Panc1 (cell line): ENCODE measurements around the gene ENPEP. TPM values are rescaled to one million over a fixed set of nuclear protein-coding genes. Genes with fewer than 3 reads are reported as not detected.

Source experiments
- ATAC-seq: fragments of 200-7000 bp; cut with Tn5 transposase; 2 replicates; pipeline ENCODE4 v1.9.1; 2020; ENCODE audit warnings: mild to moderate bottlenecking, moderate library complexity
- BruUV-seq: library from RNA; stranded (reverse); fragments of 400-500 nt; replicated peaks from 2 replicates; lab custom pipeline; 2021; lab: Mats Ljungman, UMichigan
- CTCF ChIA-PET: fragments of 300-600 bp; sonication (Branson Sonifier 250); formaldehyde crosslinking; loops from one replicate; lab custom pipeline; 2022; ENCODE audit warnings: antibody characterized with exemption; lab: Charles Lee
- POLR2A ChIA-PET: fragments of 300-600 bp; sonication (Branson Sonifier 250); formaldehyde crosslinking; loops from one replicate; lab custom pipeline; 2022; ENCODE audit warnings: antibody characterized with exemption; lab: Charles Lee
- DNase-seq: peaks from one replicate; pipeline ENCODE4 v3.0.0-alpha.2; 2010; ENCODE audit warnings: low read depth, low spot score
- H3K27ac ChIP-seq: 2 replicates; pipeline ENCODE4 v1.5.1; 2011; ENCODE audit warnings: mild to moderate bottlenecking, low read length, inconsistent platforms
- H3K27me3 ChIP-seq: fragments of 200-500 bp; sonication (Bioruptor generic); 2 replicates; pipeline ENCODE4 v1.6.0; 2014; ENCODE audit warnings: low read length, inconsistent platforms; ENCODE audit not compliant: control insufficient read depth, insufficient read depth
- H3K36me3 ChIP-seq: fragments of 200-500 bp; sonication (Bioruptor generic); 2 replicates; pipeline ENCODE4 v1.5.1; 2014; ENCODE audit warnings: inconsistent platforms, mild to moderate bottlenecking, low read length, moderate library complexity; ENCODE audit not compliant: control insufficient read depth, insufficient read depth
- H3K4me1 ChIP-seq: 2 replicates; pipeline ENCODE4 v1.5.1; 2011; ENCODE audit warnings: inconsistent platforms, mild to moderate bottlenecking, low read length, moderate library complexity; ENCODE audit not compliant: control insufficient read depth, insufficient read depth
- H3K4me3 ChIP-seq, 2 experiments: 2 replicates each; pipeline ENCODE4 v1.5.1; 2011 to 2012; ENCODE audit warnings: low read depth in 2 of 2, low read length in 2 of 2, mild to moderate bottlenecking in 2 of 2, inconsistent platforms in 1 of 2, moderate library complexity in 1 of 2
- H3K9me3 ChIP-seq: fragments of 200-500 bp; sonication (Bioruptor generic); 2 replicates; pipeline ENCODE4 v1.5.1; 2014; ENCODE audit warnings: low read depth, mild to moderate bottlenecking, inconsistent platforms, low read length, moderate library complexity; ENCODE audit not compliant: control insufficient read depth, insufficient read depth
- POLR2AphosphoS5 ChIP-seq: IDR thresholded peaks from 2 replicates; pipeline ENCODE4 v1.6.1; 2012; ENCODE audit warnings: mild to moderate bottlenecking, low read depth, low read length, moderate library complexity
- SIN3A ChIP-seq: IDR thresholded peaks from 2 replicates; pipeline ENCODE4 v1.6.1; 2012; ENCODE audit warnings: low read depth, mild to moderate bottlenecking, low read length, moderate library complexity, borderline replicate concordance; ENCODE audit not compliant: insufficient read depth
- TCF7L2 ChIP-seq: IDR thresholded peaks from 2 replicates; pipeline ENCODE4 v1.6.1; 2011; ENCODE audit warnings: mild to moderate bottlenecking, low read depth, low read length, inconsistent platforms
- in situ Hi-C: cut with HindIII; loops from 2 replicates; pipeline ENCODE4 v1.10.0; 2016; ENCODE audit warnings: low sequenced_read_pairs, low pct_unique_long_range_greater_than_20kb
- intact Hi-C: fragments of 100-400 bp; cut with micrococcal nuclease; formaldehyde crosslinking; loops from one replicate; pipeline ENCODE4 v1.10.0; 2022; ENCODE audit not compliant: unreplicated experiment
- total RNA-seq: library from RNA; stranded (reverse); gene quantifications from one replicate; pipeline ENCODE4 v1.2.1, GENCODE V29; 2021; ENCODE audit not compliant: unreplicated experiment
- TF ChIP-seq, protein P1 (sequence below), 2 experiments: IDR thresholded peaks; 2 replicates each; pipeline ENCODE4 v1.6.1; 2011 to 2012; ENCODE audit warnings: low read depth in 2 of 2, control low read depth in 1 of 2, low read length in 1 of 2, mild to moderate bottlenecking in 1 of 2, moderate library complexity in 1 of 2; ENCODE audit not compliant: insufficient read depth in 1 of 2
- TF ChIP-seq, protein P2 (sequence below): fragments of 450-650 bp; IDR thresholded peaks from 2 replicates; pipeline ENCODE4 v1.5.1; 2017; ENCODE audit warnings: mild to moderate bottlenecking

Gene ENPEP
- total RNA-seq, 1 experiment from 2014 or later = not detected

GRCh38 chr4:110454441-110454840 is 21.5 kb upstream of the ENPEP start:
- DNase-seq (no peak), ATAC-seq (no peak)
- ChIA-PET CTCF (no interaction called here), POLR2A (no interaction called here)
- no peak overlapping the region for H3K27ac ChIP-seq
- intact Hi-C loops = no loop called here
- no peaks in the 10 kb centered on the region for H3K4me1 ChIP-seq
- TF ChIP-seq TCF7L2 (no peak), POLR2AphosphoS5 (no peak), SIN3A (no peak)
- TF ChIP-seq, protein P1, sequence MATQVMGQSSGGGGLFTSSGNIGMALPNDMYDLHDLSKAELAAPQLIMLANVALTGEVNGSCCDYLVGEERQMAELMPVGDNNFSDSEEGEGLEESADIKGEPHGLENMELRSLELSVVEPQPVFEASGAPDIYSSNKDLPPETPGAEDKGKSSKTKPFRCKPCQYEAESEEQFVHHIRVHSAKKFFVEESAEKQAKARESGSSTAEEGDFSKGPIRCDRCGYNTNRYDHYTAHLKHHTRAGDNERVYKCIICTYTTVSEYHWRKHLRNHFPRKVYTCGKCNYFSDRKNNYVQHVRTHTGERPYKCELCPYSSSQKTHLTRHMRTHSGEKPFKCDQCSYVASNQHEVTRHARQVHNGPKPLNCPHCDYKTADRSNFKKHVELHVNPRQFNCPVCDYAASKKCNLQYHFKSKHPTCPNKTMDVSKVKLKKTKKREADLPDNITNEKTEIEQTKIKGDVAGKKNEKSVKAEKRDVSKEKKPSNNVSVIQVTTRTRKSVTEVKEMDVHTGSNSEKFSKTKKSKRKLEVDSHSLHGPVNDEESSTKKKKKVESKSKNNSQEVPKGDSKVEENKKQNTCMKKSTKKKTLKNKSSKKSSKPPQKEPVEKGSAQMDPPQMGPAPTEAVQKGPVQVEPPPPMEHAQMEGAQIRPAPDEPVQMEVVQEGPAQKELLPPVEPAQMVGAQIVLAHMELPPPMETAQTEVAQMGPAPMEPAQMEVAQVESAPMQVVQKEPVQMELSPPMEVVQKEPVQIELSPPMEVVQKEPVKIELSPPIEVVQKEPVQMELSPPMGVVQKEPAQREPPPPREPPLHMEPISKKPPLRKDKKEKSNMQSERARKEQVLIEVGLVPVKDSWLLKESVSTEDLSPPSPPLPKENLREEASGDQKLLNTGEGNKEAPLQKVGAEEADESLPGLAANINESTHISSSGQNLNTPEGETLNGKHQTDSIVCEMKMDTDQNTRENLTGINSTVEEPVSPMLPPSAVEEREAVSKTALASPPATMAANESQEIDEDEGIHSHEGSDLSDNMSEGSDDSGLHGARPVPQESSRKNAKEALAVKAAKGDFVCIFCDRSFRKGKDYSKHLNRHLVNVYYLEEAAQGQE (IDR thresholded peaks at IDR 0.05; ENCODE audit: insufficient read depth in 1 of 2, low read depth in 2 of 2, low read length in 1 of 2) = no peak
- TF ChIP-seq, protein P2, sequence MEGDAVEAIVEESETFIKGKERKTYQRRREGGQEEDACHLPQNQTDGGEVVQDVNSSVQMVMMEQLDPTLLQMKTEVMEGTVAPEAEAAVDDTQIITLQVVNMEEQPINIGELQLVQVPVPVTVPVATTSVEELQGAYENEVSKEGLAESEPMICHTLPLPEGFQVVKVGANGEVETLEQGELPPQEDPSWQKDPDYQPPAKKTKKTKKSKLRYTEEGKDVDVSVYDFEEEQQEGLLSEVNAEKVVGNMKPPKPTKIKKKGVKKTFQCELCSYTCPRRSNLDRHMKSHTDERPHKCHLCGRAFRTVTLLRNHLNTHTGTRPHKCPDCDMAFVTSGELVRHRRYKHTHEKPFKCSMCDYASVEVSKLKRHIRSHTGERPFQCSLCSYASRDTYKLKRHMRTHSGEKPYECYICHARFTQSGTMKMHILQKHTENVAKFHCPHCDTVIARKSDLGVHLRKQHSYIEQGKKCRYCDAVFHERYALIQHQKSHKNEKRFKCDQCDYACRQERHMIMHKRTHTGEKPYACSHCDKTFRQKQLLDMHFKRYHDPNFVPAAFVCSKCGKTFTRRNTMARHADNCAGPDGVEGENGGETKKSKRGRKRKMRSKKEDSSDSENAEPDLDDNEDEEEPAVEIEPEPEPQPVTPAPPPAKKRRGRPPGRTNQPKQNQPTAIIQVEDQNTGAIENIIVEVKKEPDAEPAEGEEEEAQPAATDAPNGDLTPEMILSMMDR = no peak
- no peaks in the 10 kb centered on the region for H3K36me3 ChIP-seq
- in situ Hi-C loops = no loop called here
- no TSS peak for BruUV-seq
- no peaks in the 10 kb centered on the region for H3K27me3 ChIP-seq
- no peak overlapping the region for H3K4me3 ChIP-seq
- no peaks in the 10 kb centered on the region for H3K9me3 ChIP-seq

GRCh38 chr4:110458494-110459266 is 17.3 kb upstream of the ENPEP start:
- Histone ChIP-seq H3K4me3 (no peak overlapping the region), H3K27ac (no peak overlapping the region), H3K9me3 (no peaks in the 10 kb centered on the region), H3K27me3 (no peaks in the 10 kb centered on the region), H3K4me1 (no peaks in the 10 kb centered on the region), H3K36me3 (no peaks in the 10 kb centered on the region)
- in situ Hi-C loops (no loop called here), intact Hi-C loops (no loop called here)
- CTCF ChIA-PET = no interaction called here
- POLR2A ChIA-PET = no interaction called here
- TF ChIP-seq, protein P1 (IDR thresholded peaks at IDR 0.05; ENCODE audit: insufficient read depth in 1 of 2, low read depth in 2 of 2, low read length in 1 of 2) = no peak
- TF ChIP-seq POLR2AphosphoS5 (no peak), TCF7L2 (no peak), SIN3A (no peak)
- TF ChIP-seq, protein P2 = no peak
- no TSS peak for BruUV-seq
- ATAC-seq (no peak), DNase-seq (no peak)
